GM19395 (cell line): ENCODE results near the gene RBBP8NL.
"Not testable (repeated sequence)": the region's sequence is repeated elsewhere in the genome, so short reads cannot be mapped to it uniquely, and the experiment has no call there.

Experiments
- ATAC-seq: cut with Tn5 transposase; IDR thresholded peaks from one replicate; pipeline ENCODE4 v1.9.1; 2021; ENCODE audit warnings: mild to moderate bottlenecking, moderate library complexity; ENCODE audit not compliant: unreplicated experiment

RBBP8NL gene

GRCh38 chr20:62445553-62446340, 18.4 kb upstream of the RBBP8NL start:
- ATAC-seq, result no peak

- no peak for ATAC-seq
Observed at GRCh38 chr20:62444286-62444685, 16.9 kb upstream of the RBBP8NL start.

GRCh38 chr20:62441987-62442539, 14.7 kb upstream of the RBBP8NL start:
- ATAC-seq, result no peak

GRCh38 chr20:62439218-62439617, 11.9 kb upstream of the RBBP8NL start:
- ATAC-seq, result no peak

GRCh38 chr20:62437927-62438326, 10.6 kb upstream of the RBBP8NL start:
- ATAC-seq, result no peak

GRCh38 chr20:62437496-62437895, 10.2 kb upstream of the RBBP8NL start:
- ATAC-seq, result no peak

GRCh38 chr20:62436692-62437091, 9.4 kb upstream of the RBBP8NL start:
- ATAC-seq, result no peak

GRCh38 chr20:62433658-62434497, 6.5 kb upstream of the RBBP8NL start:
- ATAC-seq, result no peak

- ATAC-seq, result no peak
Observed at GRCh38 chr20:62430866-62431447, 3.6 kb upstream of the RBBP8NL start.

GRCh38 chr20:62430311-62430853, 3.0 kb upstream of the RBBP8NL start:
- ATAC-seq, result no peak

- ATAC-seq, result no peak
Observed at GRCh38 chr20:62429455-62430310, 2.3 kb upstream of the RBBP8NL start.

- ATAC-seq, result no peak
Observed at GRCh38 chr20:62428396-62429295, 1.3 kb upstream of the RBBP8NL start.

GRCh38 chr20:62428002-62428372, 648 bp upstream of the RBBP8NL start:
- no peak for ATAC-seq

- no peak for ATAC-seq
Observed at GRCh38 chr20:62426699-62427131, 624 bp downstream of the RBBP8NL start.

- ATAC-seq, result not testable (repeated sequence)
Observed at GRCh38 chr20:62426059-62426348, 1.3 kb downstream of the RBBP8NL start.

- ATAC-seq, result no peak
Observed at GRCh38 chr20:62425281-62426058, 1.9 kb downstream of the RBBP8NL start.

- ATAC-seq, result no peak
Observed at GRCh38 chr20:62424249-62425107, 2.9 kb downstream of the RBBP8NL start.

- no peak for ATAC-seq
Observed at GRCh38 chr20:62423326-62423706, 4.0 kb downstream of the RBBP8NL start.
